H1 (cell line): ENCODE results near the gene CFAP157. TPM values are rescaled to one million over a fixed set of nuclear protein-coding genes. Genes with fewer than 3 reads are reported as not detected.

ENCODE experiments used
- CTCF ChIA-PET: fragments of 300-600 bp; sonication (Branson Sonifier 250); formaldehyde crosslinking; loops from one replicate; lab custom pipeline; 2021; ENCODE audit not compliant: partially characterized antibody; lab: Charles Lee
- POLR2A ChIA-PET: fragments of 300-600 bp; sonication (Branson Sonifier 250); formaldehyde crosslinking; loops from one replicate; lab custom pipeline; 2021; ENCODE audit warnings: inconsistent platforms; ENCODE audit not compliant: partially characterized antibody; lab: Charles Lee
- DNase-seq, 2 experiments: peaks; one replicate each; pipeline versions ENCODE4 v3.0.0 to v3.0.0-alpha.2; 2010 to 2022; ENCODE audit warnings: low spot score in 2 of 2, low read depth in 1 of 2, mixed read lengths in 1 of 2
- FAIRE-seq: peaks from 2 replicates; lab custom pipeline; 2011; peaks lifted over from hg19 to GRCh38; lab: Jason Lieb, UNC
- H2AFZ ChIP-seq: 2 replicates; pipeline ENCODE4 v1.8.1; 2012; ENCODE audit warnings: low read length, inconsistent platforms
- H2AK5ac ChIP-seq: 2 replicates; pipeline ENCODE4 v1.6.1; 2013; ENCODE audit warnings: low read depth, low read length
- H2BK120ac ChIP-seq: replicated peaks from 2 replicates; pipeline ENCODE3; 2013; ENCODE audit warnings: low read depth, low read length, inconsistent platforms
- H2BK12ac ChIP-seq: 2 replicates; pipeline ENCODE4 v1.6.1; 2013; ENCODE audit warnings: low read depth, low read length
- H2BK15ac ChIP-seq: 2 replicates; pipeline ENCODE4 v1.6.1; 2013; ENCODE audit warnings: low read length
- H2BK20ac ChIP-seq: 2 replicates; pipeline ENCODE4 v1.6.1; 2013; ENCODE audit warnings: low read length
- H2BK5ac ChIP-seq: 2 replicates; pipeline ENCODE4 v1.6.1; 2013; ENCODE audit warnings: low read depth, low read length
- H3K14ac ChIP-seq: 2 replicates; pipeline ENCODE4 v1.6.1; 2013; ENCODE audit warnings: inconsistent platforms; ENCODE audit not compliant: insufficient read length
- H3K18ac ChIP-seq: 2 replicates; pipeline ENCODE4 v1.6.1; 2013; ENCODE audit warnings: low read length; ENCODE audit errors: extremely low read depth
- H3K23ac ChIP-seq: 2 replicates; pipeline ENCODE4 v1.6.1; 2013; ENCODE audit warnings: inconsistent platforms; ENCODE audit not compliant: insufficient read length
- H3K23me2 ChIP-seq: 2 replicates; pipeline ENCODE4 v1.6.1; 2013; ENCODE audit warnings: low read depth, low read length
- H3K27ac ChIP-seq: 2 replicates; pipeline ENCODE4 v1.6.1; 2011; ENCODE audit warnings: low read depth, low read length, inconsistent platforms
- H3K27me3 ChIP-seq, 4 experiments: replicated peaks in 1 of 4; 1 replicate in 1 of 4; 2 replicates in 3 of 4; pipeline versions ENCODE4 v1.6.1 to v1.8.1; 2011 to 2013; ENCODE audit warnings: low read length in 3 of 4, mild to moderate bottlenecking in 3 of 4, inconsistent platforms in 2 of 4, mixed read lengths in 2 of 4, moderate library complexity in 1 of 4; ENCODE audit not compliant: control insufficient read depth in 3 of 4, insufficient read depth in 3 of 4; ENCODE audit errors: extremely low read depth in 1 of 4
- H3K36me3 ChIP-seq, 4 experiments: 2 replicates each; pipeline versions ENCODE4 v1.6.1 to v1.8.1; 2011 to 2013; ENCODE audit warnings: mild to moderate bottlenecking in 4 of 4, low read length in 3 of 4, moderate library complexity in 2 of 4, control low read depth in 1 of 4, inconsistent platforms in 1 of 4; ENCODE audit not compliant: insufficient read depth in 4 of 4, control insufficient read depth in 2 of 4
- H3K4ac ChIP-seq: replicated peaks from 2 replicates; pipeline ENCODE3; 2013; ENCODE audit warnings: low read length, low read depth, mixed read lengths, inconsistent platforms; ENCODE audit not compliant: insufficient read length
- H3K4me1 ChIP-seq, 4 experiments: replicated peaks in 1 of 4; 1 replicate in 1 of 4; 2 replicates in 3 of 4; pipeline versions ENCODE4 v1.6.1 to v1.8.1; 2011 to 2013; ENCODE audit warnings: low read length in 3 of 4, inconsistent platforms in 2 of 4, mixed read lengths in 1 of 4; ENCODE audit not compliant: insufficient read depth in 4 of 4, control insufficient read depth in 3 of 4
- H3K4me2 ChIP-seq, 2 experiments: 2 replicates each; pipeline versions ENCODE4 v1.6.1 to v1.8.1; 2011 to 2013; ENCODE audit warnings: low read depth in 2 of 2, low read length in 2 of 2, control low read depth in 1 of 2, inconsistent platforms in 1 of 2, mild to moderate bottlenecking in 1 of 2; ENCODE audit not compliant: insufficient read depth in 1 of 2
- H3K4me3 ChIP-seq, 4 experiments: fragments of 200-600, 300-600 bp in 1 of 4; sonication (generic), shearing (Covaris generic), sonication (Bioruptor Twin) in 1 of 4; 2 replicates each; pipeline versions ENCODE4 v1.5.1 to v1.8.1; 2011 to 2016; ENCODE audit warnings: low read length in 4 of 4, low read depth in 3 of 4, control low read depth in 2 of 4, inconsistent platforms in 2 of 4, mild to moderate bottlenecking in 2 of 4, mixed read lengths in 1 of 4, moderate library complexity in 1 of 4; ENCODE audit not compliant: insufficient read depth in 2 of 4; ENCODE audit errors: extremely low read depth in 1 of 4
- H3K56ac ChIP-seq: replicated peaks from 2 replicates; pipeline ENCODE3; 2013; ENCODE audit warnings: low read depth, mild to moderate bottlenecking, mixed read lengths, low read length, inconsistent platforms; ENCODE audit not compliant: insufficient read length
- H3K79me1 ChIP-seq: 2 replicates; pipeline ENCODE4 v1.6.1; 2013; ENCODE audit warnings: low read depth, low read length, control low read depth
- H3K79me2 ChIP-seq, 2 experiments: 2 replicates each; pipeline versions ENCODE4 v1.6.1 to v1.8.1; 2012 to 2013; ENCODE audit warnings: low read length in 2 of 2, mild to moderate bottlenecking in 2 of 2, inconsistent platforms in 1 of 2; ENCODE audit not compliant: insufficient read depth in 2 of 2, control insufficient read depth in 1 of 2
- H3K9ac ChIP-seq, 4 experiments: replicated peaks in 1 of 4; 1 replicate in 1 of 4; 2 replicates in 3 of 4; pipeline versions ENCODE4 v1.6.1 to v1.8.1; 2011 to 2013; ENCODE audit warnings: low read depth in 3 of 4, low read length in 3 of 4, control low read depth in 2 of 4, mild to moderate bottlenecking in 2 of 4, moderate library complexity in 2 of 4, inconsistent platforms in 1 of 4; ENCODE audit errors: extremely low read depth in 1 of 4
- H3K9me3 ChIP-seq, 2 experiments: 2 replicates each; pipeline versions ENCODE4 v1.6.1 to v1.8.1; 2012 to 2013; ENCODE audit warnings: mild to moderate bottlenecking in 2 of 2, moderate library complexity in 2 of 2, control low read depth in 1 of 2, inconsistent platforms in 1 of 2, low read depth in 1 of 2, low read length in 1 of 2, mixed read lengths in 1 of 2; ENCODE audit not compliant: insufficient read depth in 2 of 2
- H4K20me1 ChIP-seq, 2 experiments: replicated peaks in 1 of 2; 2 replicates each; pipeline versions ENCODE3 to v1.8.1; 2011 to 2013; ENCODE audit warnings: inconsistent platforms in 2 of 2, low read length in 2 of 2, mild to moderate bottlenecking in 1 of 2; ENCODE audit not compliant: insufficient read depth in 2 of 2, control insufficient read depth in 1 of 2
- H4K5ac ChIP-seq: 2 replicates; pipeline ENCODE4 v1.6.1; 2013; ENCODE audit warnings: low read length, low read depth, mixed read lengths, inconsistent platforms; ENCODE audit not compliant: insufficient read length
- H4K8ac ChIP-seq: 2 replicates; pipeline ENCODE4 v1.8.0; 2013; ENCODE audit warnings: mild to moderate bottlenecking, moderate library complexity, low read length, inconsistent platforms; ENCODE audit not compliant: insufficient read depth; ENCODE audit errors: extremely low read depth
- H4K91ac ChIP-seq: replicated peaks from 2 replicates; pipeline ENCODE3; 2013; ENCODE audit warnings: low read length, mixed read lengths, inconsistent platforms; ENCODE audit not compliant: insufficient read length
- BACH1 ChIP-seq: IDR thresholded peaks from 2 replicates; pipeline ENCODE4 v1.6.1; 2012; ENCODE audit warnings: low read length, improper control_type of control experiment
- EGR1 ChIP-seq: IDR thresholded peaks from 2 replicates; pipeline ENCODE4 v1.6.1; 2011; ENCODE audit warnings: low read depth, low read length, borderline replicate concordance
- JUN ChIP-seq: IDR thresholded peaks from 2 replicates; pipeline ENCODE4 v1.6.1; 2011; ENCODE audit warnings: low read depth, mild to moderate bottlenecking, improper control_type of control experiment, low read length
- WGBS, 2 experiments: shearing (Covaris generic) in 1 of 2; methylation state at CpG; one replicate each; pipeline versions ENCODE4 v1.1.6 to v1.1.7; 2013 to 2015; ENCODE audit warnings: low lambda C conversion rate in 2 of 2, mixed read lengths in 2 of 2, inconsistent platforms in 1 of 2, low coverage in 1 of 2, missing lambda C conversion rate in 1 of 2; ENCODE audit not compliant: insufficient replicate concordance in 2 of 2, insufficient coverage in 1 of 2, insufficient read length in 1 of 2; ENCODE audit errors: extremely low coverage in 1 of 2, missing lambda C conversion rate in 1 of 2; 5-methylcytosine and 5-hydroxymethylcytosine counted together
- polyA plus RNA-seq, 7 experiments: library from polyadenylated mRNA; depleted of rRNA in 3 of 7; stranded (reverse) in 5 of 7; unstranded in 2 of 7; fragments of >200 nt in 5 of 7; fragments of 200-250 nt in 2 of 7; gene quantifications; 1 replicate in 5 of 7; 2 replicates in 1 of 7; 4 replicates in 1 of 7; pipeline versions ENCODE4 v1.2.1 to v1.2.3, GENCODE V29; 2011 to 2013; ENCODE audit warnings: missing spikeins in 2 of 7, mixed read lengths in 2 of 7
- total RNA-seq: library from RNA; stranded (reverse); fragmentation: NEBNext Ultra II Directional; extraction: Animal tissue kit (Norgen Biotek cat#: 25700); gene quantifications from 2 replicates; pipeline ENCODE4 v1.2.1, GENCODE V29; 2021

The CFAP157 gene
- total and polyA plus RNA-seq, 2 of the 8 experiments (the other 6 are each of a cell fraction or from before 2014, with no cell fraction given), result not detected

GRCh38 chr9:127676638-127677037 is 30.1 kb upstream of the CFAP157 start:
- no peak overlapping the region for H3K9ac ChIP-seq
- H3K36me3 ChIP-seq, result peaks cover 5 to 36% (median 17%) of the 10 kb centered on the region in 4 experiments; a peak in 6 of 8 replicates
- no peak overlapping the region for H2BK15ac ChIP-seq
- CTCF ChIA-PET, result interaction anchor here (0.5 to 1.6 kb wide), 6 partner anchors 9 to 124 kb away, joined by 3 to 6 read pairs (median 3); no protein-coding TSS in a partner anchor
- H4K91ac ChIP-seq, result no peak overlapping the region
- no peaks in the 10 kb centered on the region for H3K27me3 ChIP-seq
- no peak overlapping the region for H3K4me3 ChIP-seq
- H4K5ac ChIP-seq, result no peak overlapping the region
- H2AK5ac ChIP-seq, result no peak overlapping the region
- TF ChIP-seq BACH1, result no peak
- no peak for TF ChIP-seq EGR1
- no peak for TF ChIP-seq JUN
- TF ChIP-seq, all 59 proteins: peak for 0
- Histone ChIP-seq H3K9me3 (no peaks in the 10 kb centered on the region), H2BK5ac (no peak overlapping the region), H3K79me1 (no peaks in the 10 kb centered on the region), H3K27ac (no peak overlapping the region), H2BK20ac (no peak overlapping the region), H3K18ac (no peak overlapping the region), H3K56ac (no peak overlapping the region), H4K20me1 (no peaks in the 10 kb centered on the region), H2AFZ (no peak overlapping the region), H4K8ac (no peak overlapping the region), H3K4me1 (no peaks in the 10 kb centered on the region), H3K23me2 (no peaks in the 10 kb centered on the region), H2BK12ac (no peak overlapping the region), H3K4me2 (no peak overlapping the region), H3K14ac (no peak overlapping the region), H3K23ac (no peak overlapping the region), H3K4ac (no peak overlapping the region), H3K79me2 (no peaks in the 10 kb centered on the region), H2BK120ac (no peak overlapping the region)
- FAIRE-seq (no peak), DNase-seq (no peak)
- 92% methylated on average over 12 of the region's 12 CpGs; no CpG with 5 or more reads in 1 of the 2 experiments for WGBS, 2 experiments
- POLR2A ChIA-PET, result no interaction called here
